HG02571 (cell line): Measurements from ENCODE around the gene TTC27.
"Not testable (repeated sequence)": the region's sequence is repeated elsewhere in the genome, so short reads cannot be mapped to it uniquely, and the experiment has no call there.

ENCODE experiments used
- ATAC-seq: cut with Tn5 transposase; IDR thresholded peaks from one replicate; pipeline ENCODE4 v1.9.1; 2021; ENCODE audit warnings: mild to moderate bottlenecking, moderate library complexity; ENCODE audit not compliant: unreplicated experiment

TTC27 gene

DNA sequence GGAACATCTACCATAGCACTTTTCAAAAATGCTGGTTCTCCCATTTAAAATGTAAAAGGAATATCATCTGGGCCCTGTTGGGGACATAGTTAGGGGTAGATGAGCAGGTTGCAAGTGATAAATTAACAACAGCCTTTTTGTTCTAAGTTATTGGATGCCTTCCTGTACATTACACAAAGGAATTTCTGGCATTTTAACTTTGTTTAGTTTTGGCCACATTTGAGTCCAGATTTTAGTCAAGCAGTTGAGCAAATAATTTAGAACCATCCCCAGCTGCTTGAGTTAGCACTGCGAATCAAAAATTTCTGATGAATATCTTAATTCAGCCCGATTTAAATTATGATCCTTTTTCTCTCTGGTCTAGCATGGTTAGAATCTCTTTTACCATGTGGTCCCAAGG lies 124.4 kb downstream of the TTC27 start:
- ATAC-seq = no peak

DNA sequence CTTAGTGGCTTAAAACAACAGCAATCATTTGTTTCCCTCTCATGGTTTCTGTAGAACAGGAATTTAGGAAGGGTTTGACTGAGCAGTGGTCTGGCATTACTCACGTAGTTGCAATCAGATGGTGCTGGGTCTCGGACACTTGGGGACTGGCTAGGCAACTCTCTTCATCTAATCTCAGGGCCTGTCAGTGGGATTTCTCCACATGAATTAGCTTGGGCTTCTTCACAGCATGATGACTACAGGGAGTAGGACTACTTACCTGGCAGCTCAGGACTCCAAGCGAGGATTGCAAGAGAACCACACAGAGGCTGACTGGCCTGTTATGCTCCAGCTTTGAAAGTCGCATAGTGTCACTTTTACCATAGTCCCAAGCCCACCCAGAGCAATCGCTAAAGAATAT lies 125.1 kb downstream of the TTC27 start:
- no peak for ATAC-seq

GRCh38 chr2:32754676-32755075 lies 126.8 kb downstream of the TTC27 start:
- ATAC-seq = not testable (repeated sequence)

DNA sequence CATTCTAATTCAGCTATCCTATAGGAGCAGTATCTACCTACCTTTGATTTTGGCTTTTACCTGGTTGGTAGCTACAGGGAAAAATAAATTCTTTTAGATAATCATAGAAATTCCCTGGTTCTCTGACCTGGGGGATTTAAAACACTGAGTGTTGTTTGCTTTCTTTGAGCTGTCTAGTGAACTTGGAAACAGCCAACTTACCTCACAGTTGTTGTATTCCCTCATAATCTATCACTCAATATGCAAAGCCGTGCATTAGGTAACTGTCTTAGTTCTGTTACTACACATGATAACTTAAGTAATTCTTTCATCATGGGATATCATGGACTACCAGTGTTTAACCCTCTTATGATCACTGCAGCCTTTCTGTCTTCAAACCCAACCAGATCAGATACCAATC lies 127.8 kb downstream of the TTC27 start:
- no peak for ATAC-seq

DNA sequence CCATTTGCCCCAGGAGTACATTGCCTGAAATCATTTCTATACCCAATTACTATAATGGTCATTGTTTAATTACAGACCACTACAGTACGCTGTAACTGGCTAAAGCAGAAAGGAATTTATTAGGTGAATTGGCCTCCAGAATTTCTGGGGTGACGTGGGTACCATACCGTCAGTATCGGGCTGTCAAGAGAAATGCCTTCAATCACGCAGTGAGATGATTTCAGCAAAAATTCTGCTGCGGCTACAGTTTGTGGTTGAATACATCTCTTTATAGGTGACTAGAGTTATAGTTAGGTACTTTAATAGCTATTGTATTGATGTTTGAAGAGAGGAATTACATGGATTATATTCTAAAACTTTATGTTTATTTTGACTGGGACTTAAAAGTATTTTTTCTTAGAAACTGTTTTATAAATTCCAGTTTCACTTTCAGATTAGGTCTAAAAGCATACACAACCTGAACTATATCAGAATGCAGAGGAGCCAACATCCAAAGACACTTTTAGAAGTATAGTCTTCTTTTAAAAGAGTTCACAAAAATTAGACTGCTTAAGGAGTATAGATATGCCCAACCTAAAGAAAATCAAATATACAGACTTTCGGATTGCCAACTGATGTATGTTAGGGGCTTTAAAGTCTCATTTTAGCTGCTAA lies 128.4 kb downstream of the TTC27 start:
- ATAC-seq = no peak

DNA sequence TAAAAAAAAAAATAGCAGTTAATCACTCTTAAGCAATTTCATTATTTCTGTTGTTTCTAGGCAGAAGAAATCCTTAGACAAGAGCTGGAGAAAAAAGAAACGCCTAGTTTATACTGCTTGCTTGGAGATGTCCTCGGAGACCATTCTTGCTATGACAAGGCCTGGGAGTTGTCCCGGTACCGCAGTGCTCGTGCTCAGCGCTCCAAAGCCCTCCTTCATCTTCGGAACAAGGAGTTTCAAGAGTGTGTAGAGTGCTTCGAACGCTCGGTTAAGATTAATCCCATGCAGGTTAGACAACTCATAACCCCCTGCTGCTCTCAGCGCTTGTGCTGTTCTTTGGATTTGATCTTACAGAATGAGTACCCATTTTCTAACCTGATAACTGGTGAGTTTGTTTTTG lies 130.4 kb downstream of the TTC27 start:
- ATAC-seq = no peak

DNA sequence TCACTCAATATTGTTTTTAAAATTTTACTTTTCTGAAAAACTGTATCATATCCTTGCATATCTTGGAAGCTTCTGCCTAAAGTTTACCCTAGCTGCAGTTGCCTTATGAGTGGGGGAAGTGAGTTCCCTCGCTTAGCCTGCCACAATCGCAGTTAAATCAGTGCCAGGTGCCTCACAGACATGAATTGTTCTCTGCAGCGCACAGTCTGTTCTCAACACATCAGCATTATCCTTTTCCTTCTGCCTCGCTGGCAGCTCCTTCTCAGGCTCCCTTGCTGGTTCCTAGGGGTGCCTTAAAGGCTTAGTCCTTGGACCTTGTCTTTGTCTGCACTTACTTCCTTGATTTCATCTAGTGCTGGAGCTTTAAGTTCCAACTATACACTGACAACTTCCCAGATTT lies 132.8 kb downstream of the TTC27 start:
- ATAC-seq = no peak

DNA sequence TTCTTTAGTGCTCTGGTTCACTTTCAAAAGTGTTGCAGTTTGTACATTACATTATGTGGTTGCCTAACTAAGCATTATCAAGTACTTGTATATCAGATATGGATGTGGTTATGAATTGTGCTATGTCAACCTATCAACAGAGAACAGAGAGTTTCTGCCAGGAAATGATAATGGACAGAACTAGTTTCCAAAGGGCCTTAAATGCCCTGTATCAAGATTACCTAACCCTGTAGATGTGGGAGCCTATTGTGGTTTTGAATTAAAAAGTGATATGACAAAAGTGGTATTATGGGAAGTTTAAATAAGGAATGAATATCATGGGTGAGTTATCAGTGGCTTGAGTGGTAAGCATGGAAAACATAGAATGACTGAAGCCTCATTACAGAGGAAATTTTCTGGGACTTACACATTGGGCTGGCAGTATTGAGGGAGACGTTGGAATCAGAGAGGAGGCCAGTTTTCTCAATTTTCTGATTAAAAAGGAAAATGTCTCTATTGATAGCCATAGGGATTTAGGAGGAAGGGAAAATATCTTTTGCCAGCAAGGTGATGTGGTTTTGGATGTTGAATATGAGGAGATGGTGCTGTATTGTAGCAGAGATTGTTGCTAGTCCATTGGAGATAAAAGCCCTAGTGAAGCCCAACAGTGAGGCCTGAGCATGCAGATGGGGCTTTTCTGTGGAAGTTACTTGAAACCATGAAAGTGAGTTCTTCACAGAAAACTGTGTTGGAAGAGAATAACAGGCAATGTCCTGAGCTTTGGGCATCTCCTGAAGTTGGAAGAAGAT lies 140.7 kb downstream of the TTC27 start:
- ATAC-seq = no peak

- ATAC-seq = no peak
Measured at GRCh38 chr2:32770360-32770759, 142.5 kb downstream of the TTC27 start.

DNA sequence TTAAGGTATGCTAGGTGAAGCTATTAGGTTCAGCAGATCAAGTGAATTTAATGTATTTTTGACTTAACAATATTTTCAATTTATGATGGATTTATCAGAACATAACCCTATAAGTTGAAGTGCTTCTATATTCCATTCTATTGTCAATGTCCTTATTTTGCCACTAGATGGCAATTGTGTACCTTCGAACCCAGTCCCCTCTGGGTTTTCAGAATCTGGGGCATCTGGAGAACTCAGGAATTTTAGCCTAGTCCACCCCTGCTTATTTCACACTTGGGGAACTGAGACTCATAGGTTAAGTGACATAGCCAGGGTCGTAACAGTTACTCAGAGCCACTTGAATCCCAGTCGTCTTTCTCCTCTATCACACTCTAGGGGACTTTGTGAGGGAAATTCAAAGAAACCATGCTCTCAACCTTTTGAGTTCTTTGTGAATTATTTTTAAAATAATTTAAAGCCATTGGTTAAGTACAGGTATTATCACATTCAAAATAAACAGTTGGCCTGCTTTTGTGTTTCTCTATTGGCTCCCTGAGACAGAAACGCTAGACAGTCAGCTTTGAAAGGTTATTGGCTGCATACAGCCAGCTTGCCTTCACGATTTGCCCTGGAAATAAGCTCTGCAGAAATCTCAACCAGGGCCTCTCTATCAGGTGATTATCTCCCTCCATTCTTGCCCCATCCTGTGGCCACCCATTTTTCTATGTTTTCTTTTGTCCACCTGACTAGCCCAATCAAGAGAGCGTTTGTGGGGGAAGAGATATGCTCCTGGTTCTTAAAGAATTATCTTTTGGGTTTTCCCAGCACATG lies 145.0 kb downstream of the TTC27 start:
- no peak for ATAC-seq

DNA sequence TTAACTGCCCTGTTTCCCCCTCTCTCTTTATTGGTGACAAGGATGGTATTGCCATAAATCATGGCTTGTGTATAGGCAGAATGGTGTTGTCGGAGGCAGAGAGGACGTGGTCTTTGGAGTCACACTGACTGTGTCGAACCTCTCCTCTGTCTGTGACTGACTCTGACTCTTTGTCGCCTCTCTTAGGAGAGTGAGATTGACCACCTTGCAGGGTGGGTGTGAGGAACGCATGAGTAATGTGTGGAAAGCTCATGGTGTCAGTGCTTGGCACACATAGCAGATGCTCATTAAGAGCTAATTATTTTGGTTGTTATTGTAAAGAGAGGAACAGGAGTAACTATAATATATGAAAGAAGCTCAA lies 145.6 kb downstream of the TTC27 start:
- ATAC-seq = no peak

GRCh38 chr2:32775954-32776353 lies 148.1 kb downstream of the TTC27 start:
- no peak for ATAC-seq

GRCh38 chr2:32777714-32778113 lies 149.9 kb downstream of the TTC27 start:
- no peak for ATAC-seq

DNA sequence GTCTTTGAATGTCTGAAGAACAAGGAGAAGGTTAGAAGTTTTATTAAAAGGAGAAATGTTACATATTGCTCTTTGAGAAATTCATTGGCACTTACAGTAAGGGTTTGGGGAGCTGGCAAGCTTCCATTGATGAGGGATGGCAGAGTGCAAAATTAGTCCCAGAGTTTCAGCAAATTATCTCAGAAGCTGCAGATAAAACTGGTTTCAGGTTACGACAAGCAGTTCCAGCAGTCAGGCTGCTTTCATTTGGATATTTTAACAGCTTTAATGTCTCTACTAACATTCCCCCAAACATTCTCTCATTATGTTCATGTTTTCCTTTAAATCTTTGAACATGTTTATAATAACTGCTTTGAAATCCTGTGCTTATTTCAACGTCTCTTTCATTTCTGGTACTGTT lies 153.1 kb downstream of the TTC27 start:
- no peak for ATAC-seq

- ATAC-seq = no peak
Measured at GRCh38 chr2:32783469-32783868, 155.6 kb downstream of the TTC27 start.

DNA sequence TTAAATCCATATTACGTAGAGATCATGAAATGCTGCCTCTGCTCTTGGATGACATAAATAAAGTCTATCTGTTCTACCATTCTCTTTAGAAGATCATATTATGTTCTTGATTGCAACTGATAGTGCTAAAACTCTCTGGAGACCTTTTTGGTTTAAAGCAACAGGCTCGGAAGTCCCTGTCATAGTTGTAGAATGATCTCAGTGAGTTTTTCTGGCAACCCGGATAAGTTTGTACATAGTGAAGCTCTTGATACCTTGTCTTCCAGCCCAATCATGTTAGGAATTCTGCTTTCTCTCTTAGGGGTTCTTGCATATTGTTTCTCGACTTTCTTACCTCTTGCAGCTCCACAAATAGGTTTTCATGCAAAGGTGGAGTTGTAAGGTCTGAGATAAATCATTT lies 156.1 kb downstream of the TTC27 start:
- no peak for ATAC-seq

DNA sequence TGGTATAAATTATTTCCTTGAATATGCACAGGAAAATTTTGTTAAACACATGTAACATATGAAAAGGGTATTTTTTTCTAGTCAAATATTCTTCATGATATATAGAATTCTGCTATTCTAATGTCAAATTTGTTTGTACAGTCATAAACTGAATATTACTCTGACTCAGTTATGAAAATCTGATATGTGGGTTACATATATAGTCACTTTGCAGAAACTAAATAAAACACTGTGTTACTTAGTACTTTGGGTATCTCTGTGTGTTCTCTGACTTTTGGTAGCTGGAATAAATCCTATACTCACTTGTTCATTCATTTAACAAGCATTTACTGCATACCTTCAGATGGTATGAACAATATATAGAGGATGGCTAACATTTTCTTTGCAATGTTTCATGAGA lies 159.4 kb downstream of the TTC27 start:
- ATAC-seq = no peak

- ATAC-seq = no peak
Measured at GRCh38 chr2:32788114-32788513, 160.3 kb downstream of the TTC27 start.

DNA sequence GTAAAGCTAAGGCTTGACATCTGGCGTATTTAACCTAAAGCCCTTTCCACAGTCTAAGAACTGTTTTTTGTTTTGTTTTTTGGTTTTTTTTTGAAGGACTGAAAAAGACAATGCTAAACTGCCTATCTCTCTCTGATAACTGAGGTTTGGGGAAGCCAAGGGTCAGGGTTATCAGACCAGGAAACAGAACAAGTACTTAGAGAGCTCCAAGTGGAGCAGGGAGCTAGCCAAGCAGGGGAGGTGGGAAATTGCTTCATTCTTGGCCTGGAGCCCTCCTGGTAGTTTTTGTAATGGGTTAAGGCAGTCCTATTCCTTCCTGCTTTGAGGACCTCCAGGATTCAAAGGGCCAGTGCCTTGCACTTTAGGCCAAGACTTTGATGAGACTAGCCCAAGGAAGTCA lies 164.6 kb downstream of the TTC27 start:
- no peak for ATAC-seq

GRCh38 chr2:32798829-32799228 lies 171.0 kb downstream of the TTC27 start:
- ATAC-seq = no peak

GRCh38 chr2:32801741-32802140 lies 173.9 kb downstream of the TTC27 start:
- no peak for ATAC-seq

DNA sequence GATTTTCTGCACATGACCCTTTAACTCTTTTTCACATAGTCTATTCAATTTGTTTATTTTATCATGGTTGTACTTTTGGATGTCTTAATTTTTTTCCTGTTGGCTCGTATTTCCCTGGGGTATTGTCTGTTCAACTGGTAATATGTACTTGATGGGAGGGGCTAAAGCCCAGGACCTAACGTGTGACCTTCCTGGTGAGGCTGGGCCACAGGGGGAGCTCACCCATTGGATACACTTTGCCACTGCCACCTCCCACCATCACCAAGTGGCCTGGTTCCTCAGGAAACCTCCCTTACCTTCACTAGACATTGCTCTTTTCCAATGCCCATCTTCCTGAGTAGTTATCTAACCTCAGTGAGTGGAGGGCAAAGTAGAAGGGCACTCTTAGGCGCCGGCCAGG lies 175.0 kb downstream of the TTC27 start:
- no peak for ATAC-seq
